HEK293T (cell line): ENCODE results near the gene ATP11C.

ENCODE experiments used
- ARNT ChIP-seq: fragments of 450-650 bp; IDR thresholded peaks from 2 replicates; pipeline ENCODE4 v1.6.1; 2017; ENCODE audit warnings: mild to moderate bottlenecking
- ELF4 ChIP-seq: fragments of 450-650 bp; IDR thresholded peaks from 2 replicates; pipeline ENCODE4 v1.6.1; 2017; ENCODE audit warnings: antibody characterized with exemption
- FOXA1 ChIP-seq: fragments of 450-650 bp; IDR thresholded peaks from 2 replicates; pipeline ENCODE4 v1.6.1; 2016; ENCODE audit warnings: mild to moderate bottlenecking
- FOXK2 ChIP-seq: fragments of 450-650 bp; IDR thresholded peaks from 2 replicates; pipeline ENCODE4 v1.6.1; 2016; ENCODE audit warnings: mild to moderate bottlenecking
- FOXM1 ChIP-seq: fragments of 450-650 bp; IDR thresholded peaks from 2 replicates; pipeline ENCODE4 v1.6.1; 2017; ENCODE audit warnings: mild to moderate bottlenecking, borderline replicate concordance
- L3MBTL2 ChIP-seq: fragments of 450-650 bp; conservative IDR thresholded peaks from 2 replicates; pipeline ENCODE4 v1.6.1; 2016; ENCODE audit warnings: mild to moderate bottlenecking
- NFRKB ChIP-seq: fragments of 450-650 bp; IDR thresholded peaks from 2 replicates; pipeline ENCODE4 v1.6.1; 2016; ENCODE audit warnings: mild to moderate bottlenecking, moderate library complexity
- SUZ12 ChIP-seq: fragments of 450-650 bp; IDR thresholded peaks from 2 replicates; pipeline ENCODE4 v1.6.1; 2016; ENCODE audit warnings: mild to moderate bottlenecking

- TF ChIP-seq FOXA1 (no peak), SUZ12 (no peak), FOXK2 (no peak), L3MBTL2 (no peak), NFRKB (no peak), FOXM1 (no peak), ELF4 (no peak), ARNT (no peak)
Observed at GRCh38 chrX:139834879-139835278, 98.0 kb downstream of the ATP11C start.
